ENCODE measurements around the gene GNA15. TPM values are rescaled to one million over a fixed set of nuclear protein-coding genes. Genes with fewer than 3 reads are reported as not detected.

The GNA15 gene
- total RNA-seq, 4 donors from 2014 or later: 1.2 to 9.3 (median 5.7) TPM

DNA sequence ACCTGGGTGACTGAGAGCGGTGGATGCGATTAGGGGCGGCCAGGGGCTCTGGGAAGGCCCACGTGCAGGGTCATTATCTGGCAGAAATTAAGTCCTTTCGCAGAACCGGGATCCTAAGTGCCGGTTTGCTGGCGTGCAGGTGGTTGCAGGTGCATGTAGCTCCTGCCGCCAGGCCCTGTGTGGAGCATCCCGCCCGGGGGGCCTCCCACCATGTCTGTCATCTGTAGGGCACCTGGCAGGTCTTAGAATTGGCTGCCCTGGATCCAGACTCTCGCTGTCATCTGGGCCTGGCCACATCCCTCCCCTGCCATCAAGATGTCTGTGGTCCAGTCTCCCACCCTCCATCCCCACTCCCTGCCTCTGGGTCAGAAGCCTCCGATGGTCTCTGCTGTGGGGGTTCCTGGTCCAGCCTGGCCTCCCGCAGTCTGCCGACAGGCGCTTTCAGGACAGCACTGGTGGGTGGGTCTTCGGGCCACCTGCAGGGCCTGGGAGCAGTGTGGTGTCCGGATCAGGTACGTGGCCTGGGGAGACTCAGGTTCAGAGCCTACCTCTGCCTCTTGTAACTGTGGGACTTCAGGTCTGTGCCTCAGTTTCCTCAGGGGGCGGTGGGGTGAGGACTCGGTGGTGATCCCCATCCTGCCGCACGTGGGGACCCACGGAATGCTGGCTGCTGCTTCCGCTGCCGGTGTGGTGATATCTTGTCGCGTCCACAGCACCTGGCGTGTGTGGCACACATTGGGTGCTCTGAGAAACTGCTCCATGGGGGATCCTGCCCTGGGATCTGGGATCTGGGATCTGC is 36.3 kb upstream of the GNA15 start:
- no peak for ATAC-seq
- TF ChIP-seq POLR2AphosphoS5 (IDR thresholded peaks at IDR 0.05): no peak
- Histone ChIP-seq H3K36me3 (no peaks in the 10 kb centered on the region), H3K4me3 (peak overlapping the region in 1 of 2 donors; percentile 99), H3K9me3 (no peaks in the 10 kb centered on the region), H3K27ac (peak overlapping the region; percentile 61 to 87 (median 84)), H3K27me3 (no peaks in the 10 kb centered on the region), H3K4me1 (peaks cover 5 to 99% (median 64%) of the 10 kb centered on the region in 3 donors)
- 75 to 90% methylated on average over 2 to 4 of the region's 29 CpGs for WGBS, 2 donors (ENCODE audit: low coverage in 1 of 2)

DNA sequence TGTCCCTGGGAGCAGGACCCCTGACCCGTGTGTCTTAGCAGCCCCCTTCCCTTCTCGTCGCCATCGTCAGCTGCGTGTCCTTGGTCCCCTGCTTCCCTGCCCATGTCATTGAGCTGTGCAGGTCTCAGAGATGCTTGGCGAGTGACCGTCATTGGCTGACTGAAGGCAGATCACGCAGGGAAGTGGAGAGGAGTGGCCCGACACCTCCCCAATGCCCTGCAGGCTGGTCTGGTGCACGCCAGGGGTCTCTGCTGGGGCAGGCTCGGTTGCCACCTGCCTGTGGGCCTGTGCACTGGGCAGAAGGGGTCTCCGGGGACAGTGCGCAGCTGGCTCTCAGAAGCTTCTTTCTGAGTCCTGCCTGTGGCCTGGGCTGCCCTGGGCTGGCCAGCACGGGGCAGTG is 35.5 kb upstream of the GNA15 start:
- WGBS, 2 donors (ENCODE audit: low coverage in 1 of 2): 20% methylated on average over 1 of the region's 14 CpGs; no CpG with 5 or more reads in 1 of the 2 donors
- H3K27ac ChIP-seq: peak overlapping the region in 3 of 4 donors; percentile 24 to 84 (median 31)
- no peaks in the 10 kb centered on the region for H3K27me3 ChIP-seq
- no peak overlapping the region for H3K4me3 ChIP-seq
- H3K4me1 ChIP-seq: peaks cover 5 to 100% (median 65%) of the 10 kb centered on the region in 3 donors
- no peak for ATAC-seq
- peaks cover 0 to under 1% of the 10 kb centered on the region in 2 donors for H3K36me3 ChIP-seq
- TF ChIP-seq POLR2A (IDR thresholded peaks at IDR 0.05): no peak
- TF ChIP-seq, protein P1, sequence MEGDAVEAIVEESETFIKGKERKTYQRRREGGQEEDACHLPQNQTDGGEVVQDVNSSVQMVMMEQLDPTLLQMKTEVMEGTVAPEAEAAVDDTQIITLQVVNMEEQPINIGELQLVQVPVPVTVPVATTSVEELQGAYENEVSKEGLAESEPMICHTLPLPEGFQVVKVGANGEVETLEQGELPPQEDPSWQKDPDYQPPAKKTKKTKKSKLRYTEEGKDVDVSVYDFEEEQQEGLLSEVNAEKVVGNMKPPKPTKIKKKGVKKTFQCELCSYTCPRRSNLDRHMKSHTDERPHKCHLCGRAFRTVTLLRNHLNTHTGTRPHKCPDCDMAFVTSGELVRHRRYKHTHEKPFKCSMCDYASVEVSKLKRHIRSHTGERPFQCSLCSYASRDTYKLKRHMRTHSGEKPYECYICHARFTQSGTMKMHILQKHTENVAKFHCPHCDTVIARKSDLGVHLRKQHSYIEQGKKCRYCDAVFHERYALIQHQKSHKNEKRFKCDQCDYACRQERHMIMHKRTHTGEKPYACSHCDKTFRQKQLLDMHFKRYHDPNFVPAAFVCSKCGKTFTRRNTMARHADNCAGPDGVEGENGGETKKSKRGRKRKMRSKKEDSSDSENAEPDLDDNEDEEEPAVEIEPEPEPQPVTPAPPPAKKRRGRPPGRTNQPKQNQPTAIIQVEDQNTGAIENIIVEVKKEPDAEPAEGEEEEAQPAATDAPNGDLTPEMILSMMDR (IDR thresholded peaks at IDR 0.05): no peak
- H3K9me3 ChIP-seq: no peaks in the 10 kb centered on the region

DNA sequence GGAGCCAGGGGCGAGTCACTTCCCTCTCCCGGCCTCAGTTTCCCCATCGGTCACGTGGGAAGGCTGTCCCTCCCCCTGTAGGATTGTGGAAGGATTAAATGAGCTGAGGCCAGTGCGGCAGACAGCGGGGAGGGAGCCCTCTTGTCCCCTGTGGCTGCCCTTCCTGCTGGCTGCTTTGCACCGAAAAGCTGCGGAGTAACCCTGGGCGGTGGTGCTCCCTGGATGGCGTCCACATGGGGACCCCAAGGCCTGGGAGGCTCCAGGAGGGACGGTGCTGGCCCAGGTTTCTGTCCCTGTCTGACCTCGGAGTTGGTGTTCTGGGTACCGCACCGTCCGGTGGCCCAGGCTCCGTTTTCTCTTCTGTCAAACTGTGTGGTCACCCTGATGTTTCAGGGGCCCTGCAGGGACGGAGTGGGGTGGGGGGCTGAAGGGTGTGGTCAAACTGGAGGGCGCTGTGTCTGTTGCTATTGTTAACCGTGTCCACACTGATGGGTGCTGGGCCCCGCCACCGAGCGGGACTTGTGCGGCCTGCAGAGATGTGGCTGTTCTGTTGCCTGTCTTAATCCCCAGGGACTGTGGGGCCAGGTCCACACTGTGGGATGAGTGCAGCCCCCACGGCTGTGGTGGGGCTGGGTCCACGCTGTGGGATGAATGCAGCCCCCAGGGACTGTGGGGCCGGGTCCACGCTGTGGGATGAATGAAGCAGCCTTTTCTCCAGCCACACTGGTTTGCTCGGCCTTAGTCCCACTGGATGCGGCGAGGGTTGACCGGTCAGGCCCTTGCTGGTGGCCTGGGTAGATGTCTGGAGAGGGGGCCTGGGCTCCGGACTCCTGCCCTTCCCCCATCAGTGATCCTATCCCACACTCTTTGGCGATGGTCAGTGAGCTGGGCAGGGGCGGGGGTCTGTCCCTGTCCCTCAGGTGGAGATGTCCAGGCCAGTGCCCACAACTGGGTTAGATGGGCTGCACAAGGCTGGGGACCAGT is 34.8 kb upstream of the GNA15 start:
- Histone ChIP-seq H3K4me3 (no peak overlapping the region), H3K36me3 (peaks cover 0 to 4% of the 10 kb centered on the region in 2 donors), H3K27ac (peak overlapping the region in 3 of 4 donors; percentile 24 to 84 (median 31)), H3K9me3 (no peaks in the 10 kb centered on the region), H3K4me1 (peaks cover 5 to 100% (median 64%) of the 10 kb centered on the region in 3 donors), H3K27me3 (no peaks in the 10 kb centered on the region)
- TF ChIP-seq EP300 (IDR thresholded peaks at IDR 0.05) (no peak), POLR2AphosphoS5 (IDR thresholded peaks at IDR 0.05) (no peak), POLR2A (IDR thresholded peaks at IDR 0.05) (no peak)
- TF ChIP-seq, protein P1 (IDR thresholded peaks at IDR 0.05): no peak
- ATAC-seq: no peak
- 60 to 73% methylated on average over 1 to 3 of the region's 34 CpGs for WGBS, 2 donors (ENCODE audit: low coverage in 1 of 2)

DNA sequence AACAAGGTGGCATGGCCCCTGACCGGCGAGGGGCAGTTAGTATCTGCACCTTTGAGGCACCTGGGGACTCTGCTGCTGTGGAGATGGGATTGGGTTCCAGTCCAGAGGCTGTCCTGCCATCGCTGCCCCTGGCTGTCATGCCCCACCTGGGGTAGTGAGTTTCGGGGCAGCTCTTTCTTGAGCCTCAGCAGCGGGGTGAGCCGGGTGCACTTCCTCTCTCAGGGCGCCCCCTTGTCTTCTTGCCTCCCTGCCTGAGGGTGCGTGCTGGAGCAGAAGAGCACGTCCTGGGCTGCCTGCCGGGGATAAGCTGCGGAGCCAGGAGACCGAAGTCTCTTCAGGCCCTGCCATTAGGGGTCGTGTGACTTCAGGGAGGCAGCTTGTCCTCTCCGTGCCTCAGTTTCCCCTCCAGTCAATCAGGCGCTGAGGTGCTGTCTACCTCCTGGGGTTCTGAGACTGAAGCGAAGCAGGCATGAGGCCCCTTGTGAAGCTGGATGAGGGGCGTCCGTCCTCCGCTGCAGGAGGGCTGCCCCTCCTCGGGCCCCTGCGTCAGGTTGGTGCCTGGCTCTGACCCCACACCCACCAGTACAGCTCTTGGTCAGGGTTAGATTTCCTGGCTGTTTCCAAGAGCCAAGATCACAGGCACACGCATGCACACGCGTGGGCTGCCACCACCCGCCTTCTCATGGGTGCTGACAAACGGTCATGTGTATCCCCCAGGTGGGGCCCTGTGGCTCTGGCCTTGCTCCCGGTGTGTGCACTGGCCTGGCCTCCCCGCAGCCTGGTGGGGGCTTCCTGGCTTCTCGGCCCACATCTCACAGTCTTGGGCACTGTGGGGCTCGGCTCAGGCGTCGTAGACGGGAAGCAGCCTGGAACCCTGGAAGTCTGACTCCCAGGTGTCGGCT is 33.3 kb upstream of the GNA15 start:
- Histone ChIP-seq H3K9me3 (no peaks in the 10 kb centered on the region), H3K4me3 (no peak overlapping the region), H3K27ac (peak overlapping the region in 1 of 4 donors; percentile 3), H3K27me3 (no peaks in the 10 kb centered on the region), H3K4me1 (peaks cover 0 to 100% (median 52%) of the 10 kb centered on the region in 3 donors), H3K36me3 (peaks cover 0 to 4% of the 10 kb centered on the region in 2 donors)
- WGBS, 2 donors (ENCODE audit: low coverage in 1 of 2): 50 to 81% methylated on average over 4 to 10 of the region's 34 CpGs
- no peak for ATAC-seq
- no peak for TF ChIP-seq POLR2AphosphoS5 (IDR thresholded peaks at IDR 0.05)
- no peak for TF ChIP-seq EP300 (IDR thresholded peaks at IDR 0.05)
- TF ChIP-seq, protein P1 (IDR thresholded peaks at IDR 0.05): no peak
- no peak for TF ChIP-seq POLR2A (IDR thresholded peaks at IDR 0.05)
